Vagina (tissue), 2 donors: ENCODE data around the gene AK3.

Experiments
- POLR2A ChIP-seq, 2 donors: fragments of 450-650 bp; IDR thresholded peaks; one replicate each; pipeline ENCODE4 v1.6.1; 2017; ENCODE audit warnings: antibody characterized with exemption in 2 of 2, mild to moderate bottlenecking in 2 of 2, moderate library complexity in 2 of 2
- POLR2AphosphoS5 ChIP-seq, 2 donors: sonication (generic); formaldehyde crosslinking; IDR thresholded peaks; one replicate each; pipeline ENCODE4 v1.9.0; 2017; ENCODE audit warnings: antibody characterized with exemption in 2 of 2, mild to moderate bottlenecking in 2 of 2, low read depth in 1 of 2; ENCODE audit not compliant: insufficient read depth in 1 of 2

- TF ChIP-seq POLR2AphosphoS5 (IDR thresholded peaks at IDR 0.05; ENCODE audit: insufficient read depth in 1 of 2, low read depth in 1 of 2) = no peak
- no peak for TF ChIP-seq POLR2A (IDR thresholded peaks at IDR 0.05)
Observed at GRCh38 chr9:4760122-4760521, 19.1 kb upstream of the AK3 start.
